HL-60 (cell line): ENCODE measurements around the gene DBR1.

Experiments
- CTCF ChIP-seq: IDR thresholded peaks from one replicate; pipeline ENCODE4 v1.5.1; 2011; ENCODE audit warnings: low read length, control low read depth, inconsistent platforms; ENCODE audit not compliant: insufficient read depth
- GABPA ChIP-seq: IDR thresholded peaks from 2 replicates; pipeline ENCODE4 v1.6.1; 2012; ENCODE audit warnings: low read depth
- POLR2AphosphoS5 ChIP-seq: IDR thresholded peaks from 2 replicates; pipeline ENCODE4 v1.6.1; 2012; ENCODE audit warnings: low read depth
- SPI1 ChIP-seq: IDR thresholded peaks from 2 replicates; pipeline ENCODE4 v1.6.1; 2012; ENCODE audit warnings: low read depth, mild to moderate bottlenecking, borderline replicate concordance

GRCh38 chr3:138137861-138138260 is 36.9 kb downstream of the DBR1 start:
- TF ChIP-seq POLR2AphosphoS5 (no peak), CTCF (no peak), SPI1 (no peak), GABPA (no peak)
